Activated naive CD4-positive, alpha-beta T cell treated with anti-CD3 and anti-CD28 coated beads, Interleukin-2, amount 50 U/mL, for 16 hours (primary cell): ENCODE results near the gene ALS2.
A peak's percentile ranks its signal among the peaks of the same experiment; 100 is the strongest.
"Not testable (repeated sequence)": the region's sequence is repeated elsewhere in the genome, so short reads cannot be mapped to it uniquely, and the experiment has no call there.

ENCODE experiments used
- DNase-seq: peaks from one replicate; pipeline ENCODE4 v3.0.0-alpha.2; 2020

ALS2 gene

DNA sequence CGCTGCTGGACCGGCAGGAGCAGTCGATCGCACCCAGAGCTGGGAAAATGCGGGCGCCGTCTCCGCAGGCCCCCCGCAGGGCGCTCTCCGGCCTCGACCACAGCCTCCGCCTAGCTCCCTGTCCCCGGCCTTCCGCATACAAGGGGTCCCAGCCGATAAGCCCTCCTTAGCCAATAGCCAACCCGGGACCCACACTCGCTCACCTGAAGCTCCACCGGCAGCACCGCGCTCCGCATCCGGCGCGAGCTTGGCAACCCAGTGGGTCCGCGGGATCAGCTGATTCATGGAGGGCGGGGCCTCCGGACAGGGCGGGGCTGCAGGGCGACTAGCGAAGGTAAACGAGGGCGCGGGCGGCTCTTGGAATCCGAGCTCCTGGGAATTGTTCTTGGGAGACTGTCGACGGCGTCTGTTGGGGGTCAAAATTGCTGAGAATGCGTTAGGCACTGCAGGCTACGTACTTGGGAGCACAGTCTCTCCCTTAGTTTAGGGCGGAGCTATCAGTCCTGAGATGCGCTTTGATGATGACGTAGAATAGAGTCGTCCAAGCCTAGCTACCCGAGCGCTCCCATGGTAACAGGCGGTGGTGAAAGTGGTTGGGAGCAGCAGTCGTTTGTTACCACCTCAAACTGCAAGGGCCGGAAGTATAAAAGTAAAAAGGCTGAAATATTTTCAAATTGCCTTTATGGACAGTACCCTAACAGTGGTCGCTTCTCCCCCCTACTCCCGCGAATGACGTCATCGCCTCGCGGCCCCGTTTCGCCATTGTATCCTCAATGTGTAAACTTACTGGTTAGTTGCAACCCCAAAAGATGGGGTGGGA lies at the start of gene ALS2:
Gene ALS2, minus strand, starts transcription at position 260 of the 820 bp plus-strand sequence. CDS start 12,048 bp downstream, outside the sequence.
- peak; percentile 95 for DNase-seq

GRCh38 chr2:201828220-201828619 lies 47.5 kb upstream of the ALS2 start:
- no peak for DNase-seq

DNA sequence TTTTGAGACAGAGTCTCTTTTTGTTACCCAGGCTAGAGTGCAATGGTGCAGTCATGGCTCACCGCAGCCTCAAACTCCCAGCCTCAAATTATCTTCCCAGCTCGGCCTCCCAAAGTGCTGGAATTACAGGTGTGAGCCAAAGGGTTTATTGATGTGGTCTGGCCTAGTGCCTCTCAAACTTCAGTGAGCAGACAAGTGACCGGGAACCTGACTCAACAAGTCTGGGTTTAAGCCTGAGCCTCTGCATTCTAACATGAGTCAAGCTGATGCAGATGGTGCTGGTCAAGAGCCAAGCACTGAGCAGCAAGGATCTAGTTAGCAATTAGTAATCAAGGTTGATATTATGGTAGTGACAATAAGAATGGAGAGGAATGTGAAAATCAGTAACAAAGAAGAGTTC lies 46.9 kb upstream of the ALS2 start:
- no peak for DNase-seq

DNA sequence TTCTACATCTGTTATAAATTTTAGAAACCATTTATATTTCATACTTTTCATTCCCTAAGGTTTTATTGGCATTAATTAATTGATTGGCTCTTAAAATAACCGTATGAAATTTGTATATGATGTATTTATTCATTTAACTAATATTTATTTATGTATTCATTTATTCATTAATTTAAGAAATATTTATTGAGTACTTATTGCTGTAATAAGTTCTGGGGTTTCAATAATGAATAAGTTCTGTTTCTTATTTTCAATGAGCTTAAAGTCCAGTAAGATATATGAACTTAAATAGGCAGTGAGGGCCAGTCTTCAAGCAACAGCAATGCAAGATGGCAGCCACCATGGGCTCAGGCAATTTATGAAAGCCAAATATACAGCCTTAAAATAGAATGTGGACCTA lies 43.5 kb upstream of the ALS2 start:
- DNase-seq = no peak

GRCh38 chr2:201821080-201821479 lies 40.3 kb upstream of the ALS2 start:
- no peak for DNase-seq

DNA sequence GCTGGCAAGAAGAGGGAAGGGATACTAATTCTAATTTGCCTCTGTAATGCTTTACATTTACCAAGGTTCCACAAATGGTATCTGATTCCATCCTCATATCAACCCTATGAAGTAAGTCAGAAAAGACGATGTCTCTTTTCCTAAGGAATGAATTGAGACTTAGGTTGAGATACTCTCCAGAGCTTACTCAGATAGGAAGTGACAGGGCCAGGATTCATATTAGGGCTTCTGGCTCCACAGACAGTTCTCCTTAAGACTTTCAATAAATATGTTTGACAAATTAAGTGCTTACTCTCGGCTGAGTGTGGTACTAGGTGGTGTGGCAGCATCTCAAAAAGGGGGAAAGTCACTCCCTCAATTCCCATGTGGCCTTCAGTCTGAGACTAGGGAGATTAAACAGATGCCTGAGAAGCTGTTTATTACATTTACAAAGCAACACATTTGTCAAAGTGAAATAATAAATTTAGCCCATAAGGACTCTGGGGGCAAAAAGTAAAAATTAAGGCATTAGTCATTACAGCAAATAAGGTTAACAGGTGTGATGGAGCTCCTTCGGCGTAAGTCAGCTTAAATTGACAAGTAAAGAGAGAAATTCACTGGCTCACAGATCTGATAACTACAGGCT lies 39.8 kb upstream of the ALS2 start:
- DNase-seq = no peak

- DNase-seq = no peak
Observed at GRCh38 chr2:201816657-201817575, 36.2 kb upstream of the ALS2 start.

- DNase-seq = no peak
Observed at GRCh38 chr2:201813996-201814760, 33.4 kb upstream of the ALS2 start.

GRCh38 chr2:201810604-201811003 lies 29.9 kb upstream of the ALS2 start:
- DNase-seq = not testable (repeated sequence)

DNA sequence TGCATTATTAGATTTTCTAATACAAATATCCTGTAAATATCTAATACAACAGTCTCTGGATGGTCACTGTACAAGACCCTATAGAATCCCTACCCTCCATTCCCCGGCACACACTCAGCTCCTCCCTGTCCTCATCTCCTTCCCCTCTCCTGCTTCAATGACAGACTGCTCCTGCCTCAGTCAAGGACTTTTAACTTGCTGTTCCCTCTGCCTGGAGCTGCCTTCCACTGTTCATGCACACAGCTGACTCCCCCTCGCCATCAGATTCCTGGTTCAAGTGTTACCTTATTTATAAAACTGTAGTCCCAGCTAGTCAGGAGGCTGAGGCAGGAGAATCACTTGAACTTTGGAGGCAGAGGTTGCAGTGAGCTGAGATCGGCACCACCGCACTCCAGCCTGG lies 28.9 kb upstream of the ALS2 start:
- no peak for DNase-seq

- DNase-seq = no peak
Observed at GRCh38 chr2:201808027-201808426, 27.3 kb upstream of the ALS2 start.

DNA sequence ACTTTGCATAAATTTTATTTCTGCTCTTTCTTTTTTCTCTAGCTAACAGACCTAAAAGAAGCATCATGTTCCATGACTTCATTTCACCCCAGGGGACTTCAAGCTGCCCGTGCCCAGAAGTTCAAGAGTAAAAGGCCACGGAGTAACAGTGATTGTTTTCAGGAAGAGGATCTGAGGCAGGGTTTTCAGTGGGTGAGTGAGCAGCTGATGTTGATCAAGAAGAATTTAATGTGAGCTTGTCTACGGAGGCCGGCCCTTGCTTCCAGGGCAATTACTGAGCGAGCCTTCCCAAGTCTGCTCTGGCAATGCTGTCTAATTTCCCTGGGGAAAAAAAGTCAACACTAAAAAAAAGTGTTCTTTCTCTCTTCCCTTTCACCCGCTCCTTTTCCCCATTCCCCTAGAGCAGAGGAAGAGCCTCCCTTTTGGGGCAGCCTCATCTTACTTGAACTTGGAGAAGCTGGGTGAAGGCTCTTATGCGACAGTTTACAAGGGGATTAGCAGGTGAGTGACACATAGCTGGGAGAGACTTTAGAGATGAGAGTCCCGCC lies 26.8 kb upstream of the ALS2 start:
- DNase-seq = no peak

- DNase-seq = no peak
Observed at GRCh38 chr2:201806442-201807170, 25.9 kb upstream of the ALS2 start, which contains the start of gene CDK15. Gene CDK15 (plus strand): TSS chr2:201806537. CDS start chr2:201806665, 128 bp downstream.

DNA sequence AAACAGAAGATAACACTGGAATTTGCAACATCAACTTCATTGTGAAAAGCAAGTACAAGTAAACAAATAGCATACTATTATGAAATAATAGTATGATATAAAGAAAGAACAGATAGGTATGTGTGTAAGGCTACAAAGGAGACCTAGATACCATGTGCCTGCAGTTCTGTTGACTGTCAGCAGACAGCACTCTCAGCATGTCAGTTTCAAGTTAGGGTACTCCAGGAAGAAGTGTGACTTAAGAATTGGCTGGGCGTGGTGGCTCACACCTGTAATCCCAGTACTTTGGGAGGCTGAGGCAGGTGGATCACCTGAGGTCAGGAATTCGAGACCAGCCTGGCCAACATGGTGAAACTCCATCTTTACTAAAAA lies 18.2 kb upstream of the ALS2 start:
- DNase-seq = not testable (repeated sequence)

- no peak for DNase-seq
Observed at GRCh38 chr2:201798252-201798913, 17.6 kb upstream of the ALS2 start.

DNA sequence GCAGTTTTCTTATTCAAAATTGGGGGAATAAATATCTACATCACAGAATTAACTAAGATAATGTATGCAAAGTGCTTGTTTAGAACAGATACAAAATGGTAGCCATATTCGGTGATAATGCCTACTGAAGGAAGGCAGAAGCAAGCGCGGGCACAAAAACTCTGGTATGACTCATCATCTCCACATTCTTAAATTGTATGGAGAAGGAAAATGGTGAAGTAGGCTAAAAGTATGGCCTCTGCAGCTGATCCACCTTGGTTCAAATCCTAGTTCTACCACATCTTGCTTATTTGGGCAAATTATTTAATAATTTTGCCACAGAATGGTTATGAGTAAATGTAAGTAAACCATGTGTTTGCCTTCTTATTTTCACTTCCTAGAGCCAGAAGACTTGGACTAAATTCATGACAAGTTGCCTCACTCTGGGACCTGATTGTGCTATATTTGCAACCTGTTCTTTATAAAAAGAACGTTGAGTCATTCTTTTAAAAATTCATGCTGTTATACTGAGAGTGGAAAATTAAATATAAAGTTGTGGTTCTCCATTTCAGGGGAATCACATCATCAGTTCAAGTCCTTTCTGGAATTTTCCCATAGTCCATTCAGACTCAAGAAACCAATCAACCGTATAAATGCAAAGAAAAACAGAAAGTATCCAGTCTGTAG lies 16.6 kb upstream of the ALS2 start:
- DNase-seq = no peak

- no peak for DNase-seq
Observed at GRCh38 chr2:201796478-201796865, 15.7 kb upstream of the ALS2 start.

DNA sequence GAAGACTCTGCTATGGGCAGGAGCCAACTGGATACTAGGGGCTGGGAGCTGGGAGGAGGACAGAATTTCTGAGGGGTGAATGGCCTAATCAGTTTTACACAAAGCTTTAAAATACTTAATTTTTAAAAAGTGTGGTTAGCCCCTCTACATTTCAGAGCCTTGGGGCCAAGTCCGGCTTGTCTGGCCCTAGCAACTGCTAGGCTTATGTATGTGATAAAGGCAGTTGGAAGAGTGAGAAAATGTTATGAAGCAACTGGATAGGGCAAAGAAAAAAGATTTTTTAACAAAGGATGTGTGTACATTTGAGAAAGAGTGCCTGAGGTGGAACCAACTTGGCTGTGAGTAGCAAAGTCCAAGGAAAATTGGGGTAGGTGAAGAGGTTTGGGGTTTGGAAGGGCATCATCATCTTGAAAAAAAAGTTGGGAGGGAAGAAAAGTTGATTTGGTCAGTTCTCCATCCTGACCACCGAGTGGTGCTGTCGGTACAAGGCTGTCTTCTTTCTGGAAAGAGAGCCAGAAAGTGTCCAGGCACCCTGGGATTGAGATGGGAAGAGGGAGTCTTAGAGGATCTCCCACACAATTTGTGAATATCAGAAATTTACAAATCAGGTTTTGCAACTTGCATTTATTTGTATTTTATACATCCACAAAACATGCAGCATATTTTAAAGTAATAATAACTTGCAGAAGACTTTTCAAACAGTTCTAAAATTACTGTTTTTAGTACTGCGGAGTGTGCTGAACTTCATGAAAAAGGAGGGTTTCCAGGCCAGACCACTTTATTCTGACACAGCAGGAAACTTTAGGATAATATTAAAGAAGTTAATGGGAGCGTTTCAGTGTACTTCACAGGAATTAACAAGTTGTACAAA lies 15.1 kb upstream of the ALS2 start:
- DNase-seq = no peak

DNA sequence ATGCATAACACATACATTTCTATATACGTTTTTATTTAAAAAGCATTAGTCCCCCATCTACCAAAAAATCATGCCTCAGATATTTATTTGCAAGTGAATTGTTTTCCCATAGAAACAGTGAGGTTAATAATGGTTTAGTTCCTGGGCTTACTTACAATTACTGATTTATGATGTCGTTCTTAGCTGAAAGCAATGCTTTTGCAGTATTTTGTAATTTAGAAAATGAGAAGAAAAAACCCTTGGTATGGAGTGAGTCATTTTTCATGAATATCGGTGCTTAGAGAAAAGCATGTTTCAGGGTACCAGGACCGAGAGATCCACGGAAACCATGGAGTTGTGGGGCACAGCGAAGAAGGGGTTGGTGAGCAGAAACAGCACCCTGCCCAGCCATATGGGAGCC lies 13.6 kb upstream of the ALS2 start:
- DNase-seq = no peak
